GM19043 (cell line): ENCODE results near the gene TSTD1.

Source experiments
- ATAC-seq: cut with Tn5 transposase; IDR thresholded peaks from one replicate; pipeline ENCODE4 v1.9.1; 2021; ENCODE audit warnings: low read depth; ENCODE audit not compliant: unreplicated experiment

The TSTD1 gene, protein sequence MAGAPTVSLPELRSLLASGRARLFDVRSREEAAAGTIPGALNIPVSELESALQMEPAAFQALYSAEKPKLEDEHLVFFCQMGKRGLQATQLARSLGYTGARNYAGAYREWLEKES

DNA sequence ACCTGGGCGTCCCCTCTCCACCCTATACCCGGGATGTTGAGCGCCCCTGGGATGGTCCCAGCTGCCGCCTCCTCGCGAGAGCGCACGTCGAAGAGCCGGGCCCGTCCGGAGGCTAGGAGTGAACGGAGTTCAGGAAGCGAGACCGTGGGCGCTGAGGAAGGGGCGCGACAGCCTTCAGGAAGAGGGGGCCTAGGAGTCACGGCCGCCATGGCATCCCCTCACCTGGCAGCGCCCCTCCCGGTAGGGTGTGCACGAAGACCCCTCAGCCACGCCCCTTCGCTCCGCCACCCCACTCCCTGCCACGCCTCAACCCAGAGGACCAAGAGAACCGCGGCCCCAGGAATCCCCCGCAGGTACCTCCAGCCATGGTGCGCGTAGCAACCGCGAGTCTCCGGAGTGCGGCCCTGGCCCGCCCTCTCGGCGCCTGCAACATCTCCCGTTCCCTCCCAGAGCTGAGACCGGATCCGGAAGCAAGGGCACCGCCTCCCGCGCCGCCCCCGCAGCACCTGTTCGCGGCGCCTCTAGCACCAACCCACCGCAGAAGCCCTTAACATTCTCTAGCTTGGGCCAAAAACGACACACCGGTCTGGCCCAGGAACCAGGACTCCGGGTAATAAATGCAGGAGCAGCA lies at the start of gene TSTD1:
Gene TSTD1, minus strand, starts transcription at position 442 of the 631 bp plus-strand sequence. Its CDS starts 75 bp downstream, at position 367.
- ATAC-seq = peak; percentile 81

DNA sequence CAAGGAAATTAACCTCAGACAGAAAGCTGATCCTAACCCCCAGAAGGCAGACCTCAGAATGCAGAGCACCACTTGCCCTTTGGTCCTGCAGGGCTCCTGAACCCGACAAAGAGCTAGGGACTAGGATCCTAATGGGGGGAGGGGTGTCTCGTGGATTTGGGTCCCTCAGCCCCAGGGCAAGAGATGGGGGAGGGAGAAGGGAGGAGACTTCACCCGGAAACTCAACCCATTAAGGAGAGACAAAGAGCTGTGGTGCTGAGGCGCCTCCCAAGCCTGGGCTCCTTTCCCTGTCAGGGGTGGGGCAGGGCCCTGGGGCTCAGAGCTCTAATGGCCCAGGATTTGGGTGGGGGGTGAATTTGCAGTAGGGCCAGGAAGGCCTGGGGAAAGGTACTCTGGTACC lies 47.7 kb upstream of the TSTD1 start:
- no peak for ATAC-seq

DNA sequence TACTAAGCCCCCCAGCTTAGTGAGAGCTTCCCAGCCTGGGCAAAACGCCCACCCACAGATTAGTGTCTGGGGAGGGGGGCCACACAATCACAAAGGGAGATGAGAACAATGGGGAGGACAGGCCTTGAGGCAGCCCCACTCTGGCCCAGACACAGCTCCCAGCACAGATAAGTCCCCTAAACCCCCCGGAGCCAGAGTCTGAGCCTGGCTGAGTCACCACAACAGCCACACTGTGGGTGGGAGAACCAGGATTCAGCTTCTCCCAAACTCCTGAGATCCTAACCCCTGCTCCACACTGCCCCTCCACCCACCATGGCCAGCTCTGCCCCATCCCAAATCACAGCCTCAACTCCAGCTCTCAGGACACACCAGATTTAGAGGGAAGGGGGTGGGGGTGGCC lies 46.4 kb upstream of the TSTD1 start:
- ATAC-seq = no peak

DNA sequence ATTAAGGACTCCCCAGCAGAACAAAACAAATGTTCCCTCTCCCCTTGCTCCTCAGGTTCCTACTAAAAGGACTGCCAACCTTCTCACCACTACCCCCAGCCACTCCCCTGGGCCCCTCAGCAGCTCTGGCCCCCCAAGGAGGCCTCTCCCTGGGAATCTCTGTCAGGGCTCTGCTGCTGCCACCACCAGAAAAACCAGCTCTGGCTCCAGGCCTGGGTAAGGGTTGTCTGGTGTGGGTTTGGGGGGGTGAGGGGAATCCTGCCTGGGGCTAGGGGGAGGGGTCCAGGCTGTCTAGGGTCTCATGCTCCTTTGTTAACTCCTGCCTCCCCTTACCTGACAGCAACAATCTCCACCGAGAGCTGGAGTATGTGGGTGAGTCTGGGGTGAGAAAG lies 45.8 kb upstream of the TSTD1 start:
- no peak for ATAC-seq

DNA sequence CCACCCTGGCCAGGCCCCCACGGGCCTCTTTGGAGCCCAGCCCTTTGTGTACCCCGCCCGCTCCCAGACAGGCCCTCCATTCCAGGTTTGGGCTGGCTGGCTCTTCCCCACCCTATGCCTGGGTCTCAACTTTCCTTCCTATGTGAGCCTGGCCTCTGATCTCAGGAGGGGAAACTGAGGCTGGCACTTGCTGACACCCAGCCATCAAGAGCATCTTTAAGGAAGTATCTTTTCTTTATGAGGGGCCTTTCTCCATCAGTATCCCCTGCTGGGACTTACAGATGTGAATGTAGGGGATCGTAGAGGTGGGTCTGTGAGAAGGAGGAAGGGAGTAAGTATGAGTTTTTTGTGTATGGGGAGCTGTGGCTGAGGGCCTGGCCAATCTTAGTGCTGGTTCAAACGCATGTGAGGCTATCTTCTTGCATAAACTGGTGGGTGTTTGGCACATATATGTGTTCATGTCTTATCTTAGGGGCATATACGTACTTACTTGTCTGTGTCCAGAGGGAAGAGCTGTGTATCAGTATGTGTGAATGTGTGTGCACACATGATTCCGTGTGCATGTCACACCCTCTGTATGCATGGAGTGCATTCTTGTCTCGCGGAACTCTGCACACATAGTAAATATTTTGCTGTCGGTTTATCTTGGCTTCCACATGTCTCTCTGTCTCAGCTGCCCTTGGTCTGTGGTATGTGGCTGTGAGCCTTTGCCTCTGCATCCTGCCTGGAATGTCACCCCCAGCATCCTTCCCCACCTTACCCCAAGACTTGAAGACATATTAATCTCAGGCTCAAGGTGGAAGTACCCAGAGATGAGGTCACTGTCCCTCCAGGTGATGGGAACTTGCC lies 45.2 kb upstream of the TSTD1 start:
- ATAC-seq = no peak

DNA sequence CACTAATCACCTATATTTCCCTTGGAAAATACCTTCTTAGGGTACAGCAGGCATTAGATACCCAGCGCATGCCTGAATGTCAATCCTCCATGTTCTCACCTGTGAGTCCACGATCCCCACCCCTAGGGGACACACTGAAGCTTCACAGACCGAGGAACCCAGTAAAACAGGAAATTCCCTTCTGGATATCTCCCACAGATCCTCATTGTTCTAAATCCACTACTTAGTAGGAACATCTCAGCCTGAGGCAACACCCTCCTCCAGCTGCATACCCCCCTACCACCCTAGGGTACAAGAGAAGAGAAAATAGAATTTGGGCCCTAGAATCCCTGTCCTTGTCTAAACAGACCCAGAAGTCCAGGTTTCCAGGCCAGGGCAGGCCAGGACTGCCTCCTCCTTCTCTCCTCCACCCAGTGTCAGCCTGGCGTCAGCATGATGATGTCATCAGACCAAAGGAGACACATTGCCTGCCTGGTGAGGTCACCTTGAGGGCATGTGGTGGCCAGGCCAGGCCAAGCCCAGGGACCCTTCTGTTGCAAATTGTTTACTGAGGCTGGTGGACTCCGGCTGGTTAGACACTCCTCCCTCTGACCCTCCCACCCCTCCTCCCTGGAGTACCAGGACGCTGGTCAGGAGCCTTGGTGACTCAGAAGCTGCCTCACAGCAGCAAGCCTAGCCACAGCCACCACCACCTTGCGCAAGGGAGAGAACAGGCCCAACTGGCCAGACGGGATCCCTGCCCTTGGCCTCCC lies 44.4 kb upstream of the TSTD1 start:
- no peak for ATAC-seq

DNA sequence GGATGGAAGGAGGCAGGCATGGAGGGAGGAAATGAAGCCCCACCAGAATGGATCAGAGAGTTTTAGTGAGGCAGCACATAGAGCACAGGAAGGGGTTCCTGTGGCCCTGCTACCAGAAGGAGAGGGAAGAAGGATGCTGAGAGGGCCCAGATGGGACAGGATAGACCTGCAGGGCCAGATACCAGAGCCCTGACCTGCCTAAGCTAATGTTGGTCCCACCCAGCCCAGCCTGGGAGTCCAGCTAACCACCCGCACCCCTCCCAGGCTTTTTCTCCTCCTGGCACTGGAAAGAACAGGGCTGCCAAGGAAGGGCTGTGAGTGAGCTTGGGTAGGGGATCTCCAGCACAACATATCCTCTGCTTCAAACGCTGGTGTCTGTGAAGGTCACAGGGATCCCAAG lies 43.7 kb upstream of the TSTD1 start:
- ATAC-seq = no peak

DNA sequence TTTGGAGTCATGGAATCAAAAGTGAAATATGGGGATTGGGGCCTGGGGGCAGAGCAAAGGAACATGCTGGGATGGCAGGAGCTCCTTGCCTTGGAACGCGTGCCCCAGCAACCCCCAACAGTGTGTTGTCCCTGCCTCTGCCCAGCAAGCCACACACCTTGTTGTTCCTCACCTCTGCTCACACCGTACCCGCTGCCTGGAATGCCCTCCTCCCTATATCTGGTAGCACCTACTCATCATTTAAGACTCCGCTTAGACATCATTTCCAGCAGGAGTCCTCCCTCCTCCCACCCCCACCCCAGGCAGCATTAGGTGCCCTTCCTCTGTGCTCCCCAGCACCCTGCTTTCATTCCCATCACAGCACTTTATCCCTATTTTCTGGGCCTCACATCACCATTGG lies 42.8 kb upstream of the TSTD1 start:
- no peak for ATAC-seq

DNA sequence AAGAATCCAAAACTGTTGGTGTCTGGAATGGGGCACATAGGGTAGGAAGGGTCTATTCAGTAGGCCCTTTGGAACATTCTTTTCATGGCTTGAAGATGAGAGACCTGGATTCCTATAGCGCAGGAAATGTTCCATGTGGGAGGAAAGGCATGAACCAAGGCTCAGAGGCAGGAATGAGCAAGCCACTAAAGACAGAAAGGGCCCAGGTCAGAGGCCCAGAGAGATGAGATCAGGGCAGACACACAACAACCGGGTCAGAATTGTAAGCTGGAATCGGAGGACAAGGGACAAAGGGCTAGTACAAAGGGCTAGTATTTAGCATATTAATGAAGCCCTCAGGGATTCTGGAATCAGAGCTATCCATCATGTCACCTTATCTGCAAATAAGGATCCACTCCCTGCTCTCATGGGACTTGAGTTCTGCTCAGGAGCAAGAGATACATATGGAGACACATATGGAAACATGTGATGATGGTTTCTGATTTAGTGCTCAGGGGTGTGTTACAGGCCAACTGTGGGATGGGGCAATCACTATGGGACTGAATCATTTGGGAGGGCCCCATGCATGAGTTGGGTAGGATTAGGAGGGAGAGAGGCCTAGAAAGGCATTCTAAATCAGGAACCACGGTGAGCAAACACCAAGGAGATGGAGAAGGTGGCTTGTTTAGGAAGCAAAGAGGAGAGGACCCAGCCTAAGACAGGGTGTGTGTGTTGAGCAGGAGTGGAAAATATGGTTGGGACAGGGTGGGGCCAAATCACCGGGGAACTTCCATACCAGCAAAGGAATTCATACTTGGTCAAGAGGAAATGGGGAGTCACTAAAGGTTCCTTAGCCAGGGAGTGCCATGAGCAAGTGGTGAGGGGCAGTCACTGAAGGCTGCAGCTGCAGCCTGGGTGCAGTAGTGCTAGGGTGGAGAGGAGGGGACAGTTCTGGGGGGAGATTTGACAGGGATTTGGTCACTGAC lies 42.0 kb upstream of the TSTD1 start:
- no peak for ATAC-seq

DNA sequence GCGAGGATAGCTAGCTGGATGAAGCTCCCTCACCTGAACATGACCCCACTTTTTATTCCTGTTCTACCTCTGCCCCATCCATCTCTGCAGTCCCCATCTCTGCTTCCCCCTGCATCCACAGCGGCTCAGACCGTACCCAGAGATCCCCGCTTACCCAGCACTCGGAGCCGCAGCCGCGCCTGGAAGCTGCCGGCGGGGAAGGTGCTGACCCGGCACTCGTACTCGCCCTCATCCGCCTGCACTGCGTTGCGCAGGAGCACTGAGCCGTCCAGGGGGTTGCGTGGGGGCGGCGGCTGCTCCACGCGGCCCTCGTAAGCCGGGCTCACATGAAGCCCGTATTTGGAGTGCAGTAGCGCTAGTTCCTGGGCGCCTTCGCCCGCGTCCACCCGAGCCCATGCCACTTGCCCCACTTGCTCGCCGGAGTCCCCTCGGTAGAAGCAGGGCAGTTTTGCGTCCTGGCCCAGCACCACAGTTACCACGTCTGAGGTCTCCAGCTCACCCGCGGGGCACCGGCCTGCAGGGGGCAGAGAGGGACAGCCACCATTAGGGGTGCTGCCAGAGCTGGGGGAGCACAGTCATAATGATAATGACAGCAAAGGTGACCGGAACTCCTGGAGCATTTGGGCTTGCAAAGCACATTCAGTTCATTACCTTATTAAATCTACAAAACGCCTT lies 40.8 kb upstream of the TSTD1 start:
- no peak for ATAC-seq

DNA sequence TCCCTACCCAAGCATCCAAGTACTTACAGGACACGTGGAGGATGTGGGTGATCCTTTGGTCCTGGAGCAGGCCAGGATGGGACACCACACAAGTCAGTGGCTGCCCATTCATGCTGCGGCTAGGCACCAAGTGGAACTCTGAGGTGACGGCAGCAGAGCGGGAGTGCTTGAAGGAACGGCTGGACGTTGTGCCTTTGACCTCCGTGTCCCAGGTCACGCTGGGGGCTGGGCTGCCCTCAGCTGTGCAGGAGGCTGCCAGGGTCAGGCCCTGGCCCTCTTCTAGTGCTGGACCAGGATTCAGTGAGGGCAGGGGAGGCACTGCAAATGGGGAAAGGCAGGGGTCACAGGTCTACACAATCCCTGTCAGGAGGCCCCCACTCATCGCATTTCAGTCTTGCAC lies 38.7 kb upstream of the TSTD1 start:
- no peak for ATAC-seq

DNA sequence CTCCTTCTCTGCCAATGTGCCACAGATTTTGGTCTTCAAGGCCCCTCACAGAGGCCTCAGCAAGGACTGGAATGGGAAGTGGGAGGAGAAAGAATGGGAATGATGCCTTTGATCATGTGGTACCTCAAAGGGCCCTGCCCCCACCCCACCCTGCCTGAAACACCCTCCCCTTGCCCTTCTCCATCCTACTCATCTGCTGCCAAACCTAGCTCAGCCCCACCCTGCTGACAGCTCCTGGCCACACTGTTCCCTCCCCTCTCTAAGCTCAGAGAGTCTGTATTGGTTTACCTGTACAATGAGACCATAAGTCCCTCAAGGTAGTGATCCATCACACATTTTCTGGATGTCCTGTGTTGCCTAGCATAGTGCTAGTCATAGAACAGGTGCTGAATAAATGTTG lies 37.6 kb upstream of the TSTD1 start:
- no peak for ATAC-seq

DNA sequence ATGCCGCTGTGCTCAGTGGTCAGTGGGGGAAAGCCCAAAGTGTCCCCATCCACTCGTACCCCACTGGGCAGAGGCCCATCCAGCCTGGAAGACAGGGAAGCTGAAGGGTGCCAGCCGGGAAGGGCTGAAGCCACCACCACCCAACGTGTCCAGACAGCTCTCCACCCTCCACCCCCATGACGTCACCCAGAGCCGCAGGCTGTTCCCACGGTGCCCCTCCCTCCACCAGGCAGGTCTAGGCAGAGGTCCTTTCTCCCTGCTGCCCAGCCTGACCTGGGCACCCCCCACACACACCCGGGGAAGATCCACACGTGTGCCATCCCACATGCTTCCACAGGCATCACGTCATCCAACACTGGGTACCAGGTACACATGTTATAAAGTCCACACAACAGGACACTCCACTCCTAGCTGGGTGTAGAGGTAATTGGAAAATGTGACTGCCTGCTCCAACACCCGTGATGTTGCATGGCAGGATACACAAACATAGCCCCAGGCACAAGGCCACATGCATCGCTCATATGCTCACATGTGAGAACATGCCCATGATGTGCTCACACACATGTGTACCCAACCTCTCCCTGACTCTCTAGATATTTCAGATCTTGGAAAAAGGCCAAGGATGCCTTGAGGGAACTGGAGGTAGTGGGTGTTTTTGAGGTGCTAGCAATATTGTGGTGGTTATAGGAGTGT lies 36.1 kb upstream of the TSTD1 start:
- no peak for ATAC-seq

DNA sequence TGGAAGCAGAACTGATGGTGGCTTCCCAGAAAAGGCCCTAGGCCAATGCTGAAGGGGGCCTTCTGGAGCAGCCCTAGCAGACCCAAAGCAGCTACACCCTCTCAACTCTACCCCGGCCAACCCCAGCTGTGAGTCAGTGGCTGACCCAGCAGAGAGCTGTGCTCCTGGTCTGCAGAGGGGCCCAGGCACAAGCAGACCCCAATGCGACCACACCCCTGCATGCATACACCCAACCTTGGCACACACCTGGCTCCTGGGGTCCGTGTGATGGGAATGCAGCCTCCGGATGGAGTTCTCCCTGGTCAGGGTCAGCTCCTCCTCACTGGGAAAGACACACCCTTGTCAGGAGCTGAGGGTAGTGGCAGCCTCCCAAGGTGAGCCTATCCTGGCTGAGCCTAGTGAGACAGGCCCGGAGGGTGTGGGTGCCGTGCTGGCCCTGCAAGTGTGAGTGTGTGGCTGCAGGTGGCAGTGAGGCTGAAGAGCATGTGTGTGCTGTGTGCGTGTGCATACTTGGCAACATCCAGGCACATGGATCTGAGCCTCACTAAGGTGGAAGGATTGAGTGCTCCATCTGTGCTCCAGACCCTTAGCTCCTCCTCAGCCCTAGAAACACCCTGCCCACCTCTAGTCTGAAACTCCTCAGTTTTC lies 34.8 kb upstream of the TSTD1 start:
- ATAC-seq = no peak

DNA sequence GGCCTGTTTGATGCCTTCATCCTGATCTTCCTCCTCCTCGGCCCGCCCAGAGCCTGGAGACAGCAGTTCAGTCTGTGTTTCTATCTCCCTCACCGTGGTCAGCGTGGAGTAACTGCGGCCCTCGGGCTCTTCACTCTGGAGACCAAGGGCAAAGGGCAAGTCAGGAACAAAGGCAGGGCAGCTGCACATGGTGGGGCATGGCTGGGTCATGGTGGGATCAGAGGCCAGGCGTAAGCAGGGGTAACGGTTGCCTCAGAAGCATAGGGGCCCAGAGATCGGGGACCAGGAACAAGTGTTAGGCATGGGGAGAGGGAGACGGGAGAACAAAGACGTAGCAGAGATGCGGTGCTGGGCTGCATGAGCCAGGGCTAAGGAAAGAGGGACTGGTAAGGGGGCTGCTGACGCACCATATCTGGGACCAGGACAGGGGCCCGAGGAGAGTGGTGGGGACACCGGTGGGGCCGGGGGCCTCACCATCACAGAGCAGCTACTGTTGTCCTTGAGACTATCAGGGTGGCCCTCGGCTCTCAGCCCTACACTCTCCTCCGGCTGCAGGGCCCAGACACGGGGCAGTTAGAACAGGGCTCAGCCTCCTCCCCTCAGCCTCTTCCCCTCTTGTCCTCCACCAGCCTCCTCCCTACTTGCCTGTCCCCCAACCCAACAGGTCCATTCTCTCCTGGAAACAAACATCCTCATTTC lies 34.1 kb upstream of the TSTD1 start:
- no peak for ATAC-seq

DNA sequence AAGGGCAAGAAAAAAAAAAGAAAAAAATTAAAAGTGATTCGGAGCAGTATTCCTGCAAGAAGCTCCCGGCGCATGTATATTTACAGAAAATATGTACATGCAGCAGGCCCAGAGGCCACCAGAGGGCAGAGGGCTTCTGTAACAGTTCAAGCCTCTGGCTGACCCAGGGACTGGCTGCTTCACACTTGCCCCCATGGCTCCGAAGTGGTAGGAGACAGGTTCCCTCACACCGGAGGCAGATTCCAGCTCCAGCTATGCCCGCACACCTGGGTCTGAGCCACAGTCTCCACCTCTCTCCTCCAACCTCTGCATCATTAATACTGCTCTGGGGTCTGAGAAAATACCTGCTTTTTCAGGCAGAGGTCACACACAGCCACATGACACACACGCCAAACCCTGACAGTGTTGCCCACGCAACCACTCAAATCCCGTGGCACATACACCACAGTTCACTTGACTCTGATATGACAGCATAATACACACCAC lies 33.2 kb upstream of the TSTD1 start:
- no peak for ATAC-seq

DNA sequence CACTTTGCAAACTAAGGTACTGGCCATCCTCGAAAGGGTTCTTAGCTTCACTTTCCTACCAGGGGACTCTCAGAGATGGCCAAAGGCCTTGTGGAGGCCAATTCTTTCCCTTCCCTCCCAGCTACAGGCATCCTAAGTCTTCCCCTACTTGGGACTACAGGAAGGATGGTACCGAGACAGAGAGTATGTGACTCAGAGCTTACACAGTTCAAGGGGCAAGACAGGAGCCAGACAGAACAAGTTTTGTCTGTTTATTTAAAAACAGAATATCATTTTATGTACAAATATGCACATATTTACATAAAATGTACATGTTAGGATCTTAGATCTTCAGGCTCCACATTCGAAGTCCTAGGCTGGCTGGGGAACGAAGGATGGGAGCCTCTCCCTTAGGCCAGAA lies 32.0 kb upstream of the TSTD1 start:
- ATAC-seq = no peak
